ENCODE measurements around the gene RFLNA.

The RFLNA gene

DNA sequence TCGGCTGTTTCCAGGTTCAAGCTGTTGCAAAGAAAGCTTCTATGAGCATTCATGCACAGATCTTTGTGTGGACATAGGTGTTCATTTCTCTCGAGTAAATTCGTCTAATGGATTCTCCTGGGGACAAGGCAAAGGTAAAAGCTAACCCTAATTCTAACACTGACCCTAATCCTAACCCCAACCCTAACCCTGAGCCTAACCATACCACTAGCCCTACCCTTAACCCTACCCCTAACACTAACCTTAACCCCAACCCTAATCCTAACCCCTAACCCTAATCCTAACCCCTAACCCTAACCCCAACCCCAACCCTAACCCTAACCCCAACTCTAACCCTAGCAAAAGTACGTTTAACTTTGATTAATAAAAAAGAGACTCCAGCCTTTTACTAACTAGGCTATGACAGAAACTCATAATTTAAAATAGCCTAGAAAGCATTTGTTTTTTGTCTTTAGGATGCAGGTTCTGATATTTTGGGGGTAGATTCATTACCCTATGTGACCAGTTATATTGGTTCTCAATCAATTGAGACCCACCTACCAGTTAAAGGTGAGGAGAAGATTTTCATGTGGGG, 27.6 kb upstream of the RFLNA start:
- TF ChIP-seq, protein P1, sequence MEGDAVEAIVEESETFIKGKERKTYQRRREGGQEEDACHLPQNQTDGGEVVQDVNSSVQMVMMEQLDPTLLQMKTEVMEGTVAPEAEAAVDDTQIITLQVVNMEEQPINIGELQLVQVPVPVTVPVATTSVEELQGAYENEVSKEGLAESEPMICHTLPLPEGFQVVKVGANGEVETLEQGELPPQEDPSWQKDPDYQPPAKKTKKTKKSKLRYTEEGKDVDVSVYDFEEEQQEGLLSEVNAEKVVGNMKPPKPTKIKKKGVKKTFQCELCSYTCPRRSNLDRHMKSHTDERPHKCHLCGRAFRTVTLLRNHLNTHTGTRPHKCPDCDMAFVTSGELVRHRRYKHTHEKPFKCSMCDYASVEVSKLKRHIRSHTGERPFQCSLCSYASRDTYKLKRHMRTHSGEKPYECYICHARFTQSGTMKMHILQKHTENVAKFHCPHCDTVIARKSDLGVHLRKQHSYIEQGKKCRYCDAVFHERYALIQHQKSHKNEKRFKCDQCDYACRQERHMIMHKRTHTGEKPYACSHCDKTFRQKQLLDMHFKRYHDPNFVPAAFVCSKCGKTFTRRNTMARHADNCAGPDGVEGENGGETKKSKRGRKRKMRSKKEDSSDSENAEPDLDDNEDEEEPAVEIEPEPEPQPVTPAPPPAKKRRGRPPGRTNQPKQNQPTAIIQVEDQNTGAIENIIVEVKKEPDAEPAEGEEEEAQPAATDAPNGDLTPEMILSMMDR (IDR thresholded peaks at IDR 0.05; ENCODE audit: low read depth, low read length): no peak
- Histone ChIP-seq H3K4me3 (ENCODE audit: low read depth, low read length) (no peak overlapping the region), H3K27ac (no peak overlapping the region), H3K9me3 (ENCODE audit: severe bottlenecking) (no peaks in the 10 kb centered on the region), H3K27me3 (ENCODE audit: insufficient read depth, low read depth, severe bottlenecking) (no peaks in the 10 kb centered on the region), H3K36me3 (no peaks in the 10 kb centered on the region)
- DNase-seq: no peak

DNA sequence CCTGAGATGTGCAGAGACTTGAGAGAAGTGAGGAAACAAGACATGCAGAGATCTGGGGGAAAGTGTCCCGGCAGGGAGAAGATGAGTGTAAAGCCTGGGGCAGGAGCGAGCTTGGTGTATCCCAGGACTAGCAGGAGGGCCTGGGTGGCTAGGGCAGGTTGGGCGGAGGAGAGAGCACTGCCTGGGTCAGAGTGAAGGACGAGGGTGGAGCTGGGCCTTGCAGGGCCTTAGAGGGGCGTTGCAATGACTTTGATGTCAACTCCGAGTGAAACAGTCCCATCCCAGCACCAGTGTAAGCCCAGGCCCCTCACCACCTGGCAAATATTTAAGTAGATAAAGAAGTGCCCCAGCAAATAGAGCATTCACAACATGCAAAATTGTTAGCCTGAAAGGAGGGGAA, 24.2 kb upstream of the RFLNA start:
- Histone ChIP-seq H3K4me3 (ENCODE audit: low read depth, low read length) (no peak overlapping the region), H3K27ac (no peak overlapping the region)

DNA sequence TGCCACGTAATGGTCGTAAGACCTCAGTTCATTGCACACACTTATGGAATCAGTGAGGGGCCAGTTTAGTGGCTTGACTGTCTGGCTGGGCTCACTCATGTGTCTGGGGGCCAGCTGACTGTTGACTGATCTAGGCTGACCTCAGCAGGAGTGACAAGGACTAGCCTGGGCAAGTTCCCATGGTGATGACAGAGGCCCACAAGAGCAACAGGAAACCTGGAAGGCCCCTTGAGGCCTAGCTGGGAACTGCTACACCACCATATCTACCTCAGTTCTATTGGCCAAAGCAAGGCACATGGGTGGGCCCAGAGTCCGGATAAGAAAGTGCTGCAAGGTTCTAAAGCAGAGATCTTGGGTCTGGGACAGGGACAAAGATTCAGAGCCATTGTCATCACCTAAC, 21.3 kb upstream of the RFLNA start:
- TF ChIP-seq, protein P1 (IDR thresholded peaks at IDR 0.05; ENCODE audit: low read depth, low read length): peak; percentile 73
- no peaks in the 10 kb centered on the region for H3K27me3 ChIP-seq (ENCODE audit: insufficient read depth, low read depth, severe bottlenecking)
- peaks cover 5% of the 10 kb centered on the region for H3K9me3 ChIP-seq (ENCODE audit: severe bottlenecking)
- H3K27ac ChIP-seq: peak overlapping the region; percentile 60
- no peaks in the 10 kb centered on the region; the same call in 1 of the 2 replicates for H3K36me3 ChIP-seq
- peak; percentile 90 for DNase-seq
- no peak overlapping the region for H3K4me3 ChIP-seq (ENCODE audit: low read depth, low read length)

More for the DNA sequence above, 24.2 kb upstream of the RFLNA start:
- Histone ChIP-seq H3K27me3 (ENCODE audit: insufficient read depth, low read depth, severe bottlenecking) (no peaks in the 10 kb centered on the region), H3K36me3 (no peaks in the 10 kb centered on the region), H3K9me3 (ENCODE audit: severe bottlenecking) (peaks cover 5% of the 10 kb centered on the region)
- no peak for DNase-seq
- TF ChIP-seq, protein P1 (IDR thresholded peaks at IDR 0.05; ENCODE audit: low read depth, low read length): no peak

DNA sequence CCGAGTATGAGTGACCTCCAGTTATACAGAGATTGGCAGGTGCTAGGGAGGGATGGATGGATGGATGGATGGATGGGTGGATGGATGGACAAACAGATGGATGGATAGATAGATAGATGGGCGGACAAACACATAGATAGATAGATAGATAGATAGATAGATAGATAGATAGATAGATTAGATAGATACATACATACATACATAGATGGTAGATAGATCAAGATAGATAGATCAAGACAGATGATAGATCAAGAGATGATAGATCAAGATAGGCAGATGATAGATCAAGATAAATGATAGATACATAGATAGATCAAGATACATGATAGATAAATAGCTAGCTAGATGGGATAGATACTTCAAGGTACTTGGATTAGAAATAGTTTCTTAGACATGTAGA, 18.6 kb upstream of the RFLNA start:
- H3K27me3 ChIP-seq (ENCODE audit: insufficient read depth, low read depth, severe bottlenecking): no peaks in the 10 kb centered on the region
- H3K9me3 ChIP-seq (ENCODE audit: severe bottlenecking): peaks cover 10% of the 10 kb centered on the region
- no peak overlapping the region for H3K4me3 ChIP-seq (ENCODE audit: low read depth, low read length)
- TF ChIP-seq, protein P1 (IDR thresholded peaks at IDR 0.05; ENCODE audit: low read depth, low read length): no peak
- no peak overlapping the region for H3K27ac ChIP-seq
- H3K36me3 ChIP-seq: no peaks in the 10 kb centered on the region; the same call in 1 of the 2 replicates
- DNase-seq: no peak

DNA sequence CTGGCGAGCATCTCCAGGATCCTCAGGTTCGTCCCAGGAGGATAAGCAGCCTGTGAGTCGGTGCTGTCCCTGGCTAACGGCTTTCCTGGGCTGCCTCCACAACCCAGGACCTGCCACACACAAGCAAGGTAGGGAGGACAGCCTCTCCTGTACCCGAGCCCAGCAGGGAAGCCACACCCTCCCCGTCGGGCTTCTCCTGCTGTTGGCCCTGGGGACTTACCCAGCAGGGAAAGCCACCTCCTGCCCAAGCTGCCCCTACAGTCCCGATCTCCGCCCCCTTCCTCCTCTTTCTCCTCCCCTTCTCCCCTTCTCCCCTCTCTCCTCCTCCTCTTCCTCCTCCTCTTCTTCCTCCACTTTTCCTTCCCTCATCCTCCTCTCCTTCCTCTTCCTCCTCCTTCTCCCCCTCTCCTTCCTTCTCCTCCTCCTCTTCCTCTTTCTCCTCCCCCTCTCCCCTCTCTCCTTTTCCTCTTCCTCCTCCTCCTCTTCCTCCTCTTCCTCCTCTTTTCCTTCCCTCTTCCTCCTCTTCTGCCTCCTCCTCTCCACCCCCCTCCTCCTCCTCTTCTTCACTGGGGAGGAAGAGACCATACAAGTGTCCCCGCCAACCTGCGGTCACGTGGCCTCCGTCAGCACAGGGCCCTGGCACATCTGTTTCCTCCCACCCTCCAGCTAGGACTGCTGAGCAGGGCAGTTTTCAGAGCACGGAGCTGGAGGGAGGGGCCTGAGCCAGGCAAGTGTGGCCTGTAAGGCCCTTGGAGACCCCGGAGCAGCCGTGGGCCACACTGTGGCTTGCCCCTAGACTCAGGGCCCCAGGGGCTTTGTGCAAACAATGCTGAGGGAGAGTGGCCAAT, 17.3 kb upstream of the RFLNA start:
- peak; percentile 35 for DNase-seq
- H3K27ac ChIP-seq: no peak overlapping the region
- TF ChIP-seq, protein P1 (IDR thresholded peaks at IDR 0.05; ENCODE audit: low read depth, low read length): no peak
- peaks cover 11% of the 10 kb centered on the region for H3K9me3 ChIP-seq (ENCODE audit: severe bottlenecking)
- H3K4me3 ChIP-seq (ENCODE audit: low read depth, low read length): no peak overlapping the region
- no peaks in the 10 kb centered on the region for H3K27me3 ChIP-seq (ENCODE audit: insufficient read depth, low read depth, severe bottlenecking)
- no peaks in the 10 kb centered on the region; the same call in 1 of the 2 replicates for H3K36me3 ChIP-seq

All from WERI-Rb-1 (cell line).